Measurements from ENCODE around the gene BCKDK. TPM values are rescaled to one million over a fixed set of nuclear protein-coding genes. Genes with fewer than 3 reads are reported as not detected.

Gene BCKDK
- total RNA-seq, 1 donor from 2014 or later = 85.8 TPM

DNA sequence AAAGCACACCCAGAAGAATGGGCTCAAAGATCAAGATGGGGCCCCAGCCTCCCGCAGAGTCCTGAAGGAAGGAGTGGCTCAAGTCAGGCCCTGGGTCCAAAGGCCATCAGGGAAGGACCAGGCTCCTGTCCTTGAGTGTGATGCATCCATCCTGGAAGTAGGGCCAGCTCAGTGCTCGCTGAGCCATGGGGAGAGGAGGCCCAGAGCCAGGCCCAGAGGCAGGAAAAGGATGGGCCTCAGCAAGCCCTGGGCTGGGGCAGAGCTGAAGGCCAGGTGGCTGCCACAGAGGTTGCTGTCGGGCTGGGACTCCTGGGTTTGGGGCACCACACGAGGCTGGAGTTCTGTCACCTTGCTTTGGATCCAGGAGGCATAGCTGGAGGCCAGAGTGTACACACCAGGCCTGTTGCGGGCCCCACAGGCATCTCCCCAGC lies 23.7 kb downstream of the BCKDK start:
- TF ChIP-seq, protein P1, sequence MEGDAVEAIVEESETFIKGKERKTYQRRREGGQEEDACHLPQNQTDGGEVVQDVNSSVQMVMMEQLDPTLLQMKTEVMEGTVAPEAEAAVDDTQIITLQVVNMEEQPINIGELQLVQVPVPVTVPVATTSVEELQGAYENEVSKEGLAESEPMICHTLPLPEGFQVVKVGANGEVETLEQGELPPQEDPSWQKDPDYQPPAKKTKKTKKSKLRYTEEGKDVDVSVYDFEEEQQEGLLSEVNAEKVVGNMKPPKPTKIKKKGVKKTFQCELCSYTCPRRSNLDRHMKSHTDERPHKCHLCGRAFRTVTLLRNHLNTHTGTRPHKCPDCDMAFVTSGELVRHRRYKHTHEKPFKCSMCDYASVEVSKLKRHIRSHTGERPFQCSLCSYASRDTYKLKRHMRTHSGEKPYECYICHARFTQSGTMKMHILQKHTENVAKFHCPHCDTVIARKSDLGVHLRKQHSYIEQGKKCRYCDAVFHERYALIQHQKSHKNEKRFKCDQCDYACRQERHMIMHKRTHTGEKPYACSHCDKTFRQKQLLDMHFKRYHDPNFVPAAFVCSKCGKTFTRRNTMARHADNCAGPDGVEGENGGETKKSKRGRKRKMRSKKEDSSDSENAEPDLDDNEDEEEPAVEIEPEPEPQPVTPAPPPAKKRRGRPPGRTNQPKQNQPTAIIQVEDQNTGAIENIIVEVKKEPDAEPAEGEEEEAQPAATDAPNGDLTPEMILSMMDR (IDR thresholded peaks at IDR 0.05) = no peak
- intact Hi-C loops (cut with DNase I) = no loop called here
- Histone ChIP-seq H3K27ac (no peak overlapping the region), H3K36me3 (peaks cover 43 to 54% of the 10 kb centered on the region in 2 donors), H3K4me3 (no peak overlapping the region), H3K27me3 (no peaks in the 10 kb centered on the region), H3K4me1 (no peaks in the 10 kb centered on the region), H3K9me3 (no peaks in the 10 kb centered on the region)
- DNase-seq (ENCODE audit: low spot score in 2 of 2) = no peak

DNA sequence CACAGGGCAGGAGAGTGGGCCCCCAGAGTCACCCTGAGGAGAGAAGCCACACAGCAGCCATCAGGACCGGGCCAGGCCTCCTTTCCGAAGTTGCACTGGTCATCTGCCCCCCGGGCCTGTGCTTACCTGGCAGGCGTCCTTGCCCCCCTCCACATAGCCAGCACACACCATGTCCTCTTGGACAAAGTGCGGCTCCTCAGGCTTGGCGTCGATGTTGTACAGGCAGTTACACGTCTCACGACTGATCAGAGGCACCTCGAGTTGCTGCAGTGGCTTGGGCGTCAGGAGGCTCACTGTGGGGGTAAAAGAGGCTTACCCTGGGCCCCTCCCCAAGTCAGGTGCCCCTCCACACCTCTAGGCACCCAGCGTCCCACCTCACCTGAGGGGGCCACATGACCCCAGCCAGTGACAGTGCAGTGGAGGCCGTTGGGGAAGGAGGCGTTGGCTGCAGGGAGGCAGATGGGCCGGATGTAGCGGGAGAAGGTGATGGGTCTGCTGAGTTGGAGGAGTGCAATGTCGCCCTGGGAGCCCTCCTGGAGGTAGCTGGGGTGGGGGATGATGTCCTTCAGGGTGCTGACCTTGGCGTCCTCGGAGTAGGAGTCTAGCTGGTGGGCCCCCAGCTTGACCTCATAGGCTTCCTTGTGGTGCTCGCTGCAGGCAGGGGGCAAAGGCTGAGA lies 24.3 kb downstream of the BCKDK start:
- Histone ChIP-seq H3K36me3 (peaks cover 37 to 48% of the 10 kb centered on the region in 2 donors), H3K27ac (no peak overlapping the region), H3K27me3 (no peaks in the 10 kb centered on the region), H3K9me3 (no peaks in the 10 kb centered on the region), H3K4me1 (no peaks in the 10 kb centered on the region), H3K4me3 (no peak overlapping the region)
- no peak for DNase-seq (ENCODE audit: low spot score in 2 of 2)
- intact Hi-C loops (cut with DNase I) = no loop called here
- TF ChIP-seq, protein P1 (IDR thresholded peaks at IDR 0.05) = no peak

DNA sequence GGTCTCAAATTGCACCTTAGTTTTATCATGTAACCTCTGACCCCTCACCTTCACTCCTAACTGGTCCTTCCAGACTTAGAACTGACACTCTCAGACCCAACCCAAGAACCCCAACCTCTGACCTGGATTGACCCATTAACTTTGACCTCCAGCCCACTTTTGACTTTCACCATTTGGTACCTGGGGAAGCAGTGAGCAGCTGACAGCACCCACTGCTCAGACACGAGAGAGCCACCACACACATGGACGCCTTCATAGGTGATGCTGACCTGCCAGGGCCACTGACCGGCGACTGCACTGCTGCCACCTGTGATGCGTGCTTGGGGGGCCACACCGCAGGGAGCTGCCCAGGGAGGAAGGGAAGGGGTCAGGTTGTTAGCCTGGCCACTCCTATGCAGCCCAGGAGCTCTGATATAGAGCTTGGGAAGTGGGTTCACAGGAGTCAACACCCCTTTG lies 24.9 kb downstream of the BCKDK start:
- peaks cover 0 to 2% of the 10 kb centered on the region in 2 donors for H3K4me1 ChIP-seq
- DNase-seq (ENCODE audit: low spot score in 2 of 2) = no peak
- H3K27me3 ChIP-seq = no peaks in the 10 kb centered on the region
- no peaks in the 10 kb centered on the region for H3K9me3 ChIP-seq
- TF ChIP-seq, protein P1 (IDR thresholded peaks at IDR 0.05) = no peak
- H3K4me3 ChIP-seq = no peak overlapping the region
- H3K36me3 ChIP-seq = peaks cover 31 to 42% of the 10 kb centered on the region in 2 donors
- H3K27ac ChIP-seq = no peak overlapping the region
- intact Hi-C loops (cut with DNase I) = no loop called here

DNA sequence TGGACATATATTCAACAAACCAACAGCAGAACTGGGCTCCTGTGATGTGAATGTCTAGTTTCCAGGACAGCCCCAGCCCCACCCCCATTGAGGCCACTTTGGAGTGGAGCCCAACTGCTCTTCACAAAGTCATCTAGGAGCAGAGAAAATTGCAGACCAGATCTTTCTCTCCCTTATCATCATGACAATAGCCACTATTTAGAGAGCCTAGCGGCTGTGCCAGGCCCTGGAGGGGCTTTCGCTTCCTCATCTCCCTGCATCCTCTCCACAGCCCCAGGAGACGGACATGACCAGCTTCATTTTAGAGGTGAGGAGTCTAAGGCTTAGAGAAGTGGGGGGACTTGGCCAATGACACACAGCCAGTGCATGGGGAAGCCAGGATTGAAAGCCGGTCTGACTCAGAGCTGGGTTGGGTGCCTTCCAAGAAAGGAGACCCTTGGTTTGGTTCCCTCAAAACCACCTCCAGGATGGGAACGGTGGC lies 25.9 kb downstream of the BCKDK start:
- intact Hi-C loops (cut with DNase I) = no loop called here
- TF ChIP-seq, protein P1 (IDR thresholded peaks at IDR 0.05) = no peak
- Histone ChIP-seq H3K9me3 (no peaks in the 10 kb centered on the region), H3K4me1 (peaks cover 0 to 10% of the 10 kb centered on the region in 2 donors), H3K36me3 (peaks cover 25 to 31% of the 10 kb centered on the region in 2 donors), H3K27me3 (no peaks in the 10 kb centered on the region), H3K4me3 (no peak overlapping the region), H3K27ac (no peak overlapping the region)
- DNase-seq (ENCODE audit: low spot score in 2 of 2) = no peak

DNA sequence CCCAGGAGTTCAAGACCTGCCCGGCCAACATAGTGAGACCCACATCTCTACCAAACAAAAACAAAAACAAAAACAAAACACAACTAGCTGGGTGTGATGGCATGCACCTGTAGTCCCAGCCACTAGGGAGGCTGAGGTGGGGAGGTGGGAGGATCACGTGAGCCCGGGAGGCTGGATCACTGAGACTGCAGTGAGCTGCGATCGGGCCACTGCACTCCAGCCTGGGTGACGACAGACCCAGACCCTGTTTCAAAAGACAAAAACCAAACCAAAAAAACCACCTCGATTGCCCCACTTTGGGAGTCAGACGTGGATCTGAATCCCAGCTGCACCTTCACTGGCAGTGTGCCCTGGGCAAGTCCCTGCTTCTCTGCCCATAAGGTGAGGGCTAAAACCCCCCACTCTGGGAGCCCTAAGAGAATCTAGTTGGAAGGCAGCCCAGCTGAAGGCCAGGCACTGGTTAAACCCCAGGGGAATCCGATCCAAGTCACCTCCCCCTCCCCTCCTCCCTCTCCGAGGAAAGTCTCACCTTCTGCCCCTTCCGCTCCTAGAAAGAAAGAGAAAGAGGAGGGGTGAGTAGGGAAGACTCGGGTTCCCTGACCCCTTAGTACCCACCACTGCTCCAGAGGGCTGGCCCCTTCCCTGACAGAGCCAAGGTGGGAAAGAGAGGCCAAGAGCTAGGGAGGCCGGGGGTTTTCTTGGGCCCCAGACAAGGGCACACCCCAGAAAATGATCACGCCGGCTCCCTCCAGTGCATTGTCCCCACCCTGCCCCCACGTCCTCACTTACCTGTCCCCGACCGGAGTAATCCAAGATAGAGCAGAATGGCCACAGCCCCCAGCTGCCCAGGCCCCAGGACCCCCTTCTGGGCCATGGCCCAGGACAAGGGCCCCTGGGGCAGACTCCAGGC lies 26.7 kb downstream of the BCKDK start:
- peaks cover 22 to 24% of the 10 kb centered on the region in 2 donors for H3K36me3 ChIP-seq
- intact Hi-C loops (cut with DNase I) = no loop called here
- H3K27me3 ChIP-seq = no peaks in the 10 kb centered on the region
- no peak overlapping the region for H3K27ac ChIP-seq
- no peak for DNase-seq (ENCODE audit: low spot score in 2 of 2)
- TF ChIP-seq, protein P1 (IDR thresholded peaks at IDR 0.05) = no peak
- no peaks in the 10 kb centered on the region for H3K9me3 ChIP-seq
- H3K4me3 ChIP-seq = no peak overlapping the region
- H3K4me1 ChIP-seq = peaks cover 0 to 10% of the 10 kb centered on the region in 2 donors
